PC-3 (cell line): ENCODE results near the gene INKA2.

Source experiments
- EZH2 ChIP-seq: fragments of 300-600 bp; sonication (generic); IDR thresholded peaks from one replicate; pipeline ENCODE4 v1.6.1; 2017; ENCODE audit warnings: antibody characterized with exemption, mild to moderate bottlenecking, low read length; ENCODE audit not compliant: unreplicated experiment
- EZH2phosphoT487 ChIP-seq: fragments of 300-600 bp; sonication (generic); IDR thresholded peaks from 2 replicates; pipeline ENCODE4 v1.6.1; 2018; ENCODE audit warnings: mild to moderate bottlenecking, antibody characterized with exemption, low read length, borderline replicate concordance
- TF ChIP-seq, protein P1 (sequence below): fragments of 300-600 bp; sonication (generic); conservative IDR thresholded peaks from 2 replicates; pipeline ENCODE4 v1.5.1; 2017; ENCODE audit warnings: antibody characterized with exemption, low read depth, mild to moderate bottlenecking, low read length

DNA sequence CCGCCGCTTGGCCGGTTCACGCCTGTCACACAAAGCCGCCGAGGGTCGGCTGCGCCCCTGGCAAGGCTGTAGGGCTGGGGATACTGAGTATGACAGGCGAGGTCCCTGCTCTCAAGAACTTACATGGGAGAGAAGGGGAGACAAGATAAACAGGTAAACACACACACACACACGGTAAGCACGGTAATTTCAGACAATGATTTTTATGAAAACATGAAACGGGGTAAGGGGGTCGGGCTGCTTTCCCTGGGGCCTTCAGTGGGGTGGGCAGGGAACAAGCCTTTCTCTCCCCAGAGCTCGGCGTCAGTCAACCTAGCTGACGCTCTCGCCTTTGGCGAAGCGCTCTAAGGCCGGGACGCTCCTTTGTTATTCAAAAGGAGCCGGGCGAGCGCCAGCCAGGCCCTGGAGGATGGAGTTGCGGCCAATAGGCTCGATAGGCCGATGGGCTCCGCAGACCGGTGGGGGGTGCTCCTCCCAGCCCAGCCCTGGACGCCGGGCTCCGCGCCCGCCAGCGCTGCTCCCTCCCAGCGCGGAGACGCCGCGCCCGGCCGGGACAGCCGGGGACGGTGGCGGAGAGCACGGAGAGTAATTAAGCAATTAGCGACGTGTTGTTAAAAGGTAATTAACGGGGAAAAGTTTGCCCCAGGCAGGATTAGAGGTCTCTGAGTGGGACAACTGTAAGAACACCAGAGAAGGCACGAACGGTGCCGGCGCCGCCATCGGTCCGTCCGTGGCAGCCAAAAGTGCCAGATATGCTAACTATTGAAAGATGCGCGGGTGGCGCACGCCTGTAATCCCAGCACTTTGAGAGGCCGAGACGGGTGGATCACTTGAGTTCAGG is 950 bp upstream of the INKA2 start:
- TF ChIP-seq, protein P1, sequence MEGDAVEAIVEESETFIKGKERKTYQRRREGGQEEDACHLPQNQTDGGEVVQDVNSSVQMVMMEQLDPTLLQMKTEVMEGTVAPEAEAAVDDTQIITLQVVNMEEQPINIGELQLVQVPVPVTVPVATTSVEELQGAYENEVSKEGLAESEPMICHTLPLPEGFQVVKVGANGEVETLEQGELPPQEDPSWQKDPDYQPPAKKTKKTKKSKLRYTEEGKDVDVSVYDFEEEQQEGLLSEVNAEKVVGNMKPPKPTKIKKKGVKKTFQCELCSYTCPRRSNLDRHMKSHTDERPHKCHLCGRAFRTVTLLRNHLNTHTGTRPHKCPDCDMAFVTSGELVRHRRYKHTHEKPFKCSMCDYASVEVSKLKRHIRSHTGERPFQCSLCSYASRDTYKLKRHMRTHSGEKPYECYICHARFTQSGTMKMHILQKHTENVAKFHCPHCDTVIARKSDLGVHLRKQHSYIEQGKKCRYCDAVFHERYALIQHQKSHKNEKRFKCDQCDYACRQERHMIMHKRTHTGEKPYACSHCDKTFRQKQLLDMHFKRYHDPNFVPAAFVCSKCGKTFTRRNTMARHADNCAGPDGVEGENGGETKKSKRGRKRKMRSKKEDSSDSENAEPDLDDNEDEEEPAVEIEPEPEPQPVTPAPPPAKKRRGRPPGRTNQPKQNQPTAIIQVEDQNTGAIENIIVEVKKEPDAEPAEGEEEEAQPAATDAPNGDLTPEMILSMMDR, result no peak
- no peak for TF ChIP-seq EZH2phosphoT487
- TF ChIP-seq EZH2, result no peak
